ENCODE measurements around the gene FOXO6. TPM values are rescaled to one million over a fixed set of nuclear protein-coding genes. Genes with fewer than 3 reads are reported as not detected.

The FOXO6 gene
- total RNA-seq, 4 donors from 2014 or later: 3.9 to 20.1 (median 7.6) TPM; not detected in 1

GRCh38 chr1:41426201-41426890 is 65.1 kb downstream of the FOXO6 start:
- intact Hi-C loops (cut with DNase I; ENCODE audit: low total_unique reads): no loop called here
- no peak for DNase-seq
- no peaks in the 10 kb centered on the region for H3K4me1 ChIP-seq
- H3K27ac ChIP-seq: no peak overlapping the region
- H3K27me3 ChIP-seq: no peaks in the 10 kb centered on the region
- H3K4me3 ChIP-seq: no peak overlapping the region
- TF ChIP-seq POLR2A (IDR thresholded peaks at IDR 0.05) (no peak), CTCF (IDR thresholded peaks at IDR 0.05) (no peak)
- H3K36me3 ChIP-seq: no peaks in the 10 kb centered on the region
- H3K9me3 ChIP-seq: no peaks in the 10 kb centered on the region

GRCh38 chr1:41427122-41427913 is 66.1 kb downstream of the FOXO6 start:
- H3K4me3 ChIP-seq: no peak overlapping the region
- no peak for DNase-seq
- intact Hi-C loops (cut with DNase I; ENCODE audit: low total_unique reads): no loop called here
- no peak overlapping the region for H3K27ac ChIP-seq
- no peaks in the 10 kb centered on the region for H3K27me3 ChIP-seq
- H3K9me3 ChIP-seq: no peaks in the 10 kb centered on the region
- TF ChIP-seq POLR2A (IDR thresholded peaks at IDR 0.05): no peak
- TF ChIP-seq CTCF (IDR thresholded peaks at IDR 0.05): no peak
- no peaks in the 10 kb centered on the region for H3K36me3 ChIP-seq
- no peaks in the 10 kb centered on the region for H3K4me1 ChIP-seq

GRCh38 chr1:41427916-41428737 is 66.9 kb downstream of the FOXO6 start:
- Histone ChIP-seq H3K36me3 (no peaks in the 10 kb centered on the region), H3K27ac (no peak overlapping the region), H3K4me3 (no peak overlapping the region), H3K4me1 (peaks cover 0 to 8% of the 10 kb centered on the region in 2 donors), H3K27me3 (no peaks in the 10 kb centered on the region), H3K9me3 (no peaks in the 10 kb centered on the region)
- intact Hi-C loops (cut with DNase I; ENCODE audit: low total_unique reads): no loop called here
- TF ChIP-seq CTCF (IDR thresholded peaks at IDR 0.05) (no peak), POLR2A (IDR thresholded peaks at IDR 0.05) (no peak)
- no peak for DNase-seq

GRCh38 chr1:41428738-41429640 is 67.8 kb downstream of the FOXO6 start:
- H3K9me3 ChIP-seq: no peaks in the 10 kb centered on the region
- intact Hi-C loops (cut with DNase I; ENCODE audit: low total_unique reads): no loop called here
- no peak for DNase-seq
- no peak for TF ChIP-seq CTCF (IDR thresholded peaks at IDR 0.05)
- TF ChIP-seq POLR2A (IDR thresholded peaks at IDR 0.05): no peak
- peaks cover 0 to 11% of the 10 kb centered on the region in 2 donors for H3K4me1 ChIP-seq
- no peak overlapping the region for H3K27ac ChIP-seq
- no peaks in the 10 kb centered on the region for H3K27me3 ChIP-seq
- no peaks in the 10 kb centered on the region for H3K36me3 ChIP-seq
- H3K4me3 ChIP-seq: no peak overlapping the region
